H1 (cell line): Measurements from ENCODE around the gene TMBIM6. TPM values are rescaled to one million over a fixed set of nuclear protein-coding genes. Genes with fewer than 3 reads are reported as not detected.

Experiments used
- BRCA1 ChIP-seq: IDR thresholded peaks from 2 replicates; pipeline ENCODE4 v1.6.1; 2012; ENCODE audit warnings: low read depth, low read length, improper control_type of control experiment
- NANOG ChIP-seq: IDR thresholded peaks from 2 replicates; pipeline ENCODE4 v1.6.1; 2011; ENCODE audit warnings: low read length, low read depth, mild to moderate bottlenecking, inconsistent platforms; ENCODE audit not compliant: insufficient read depth, poor library complexity, severe bottlenecking
- NRF1 ChIP-seq: IDR thresholded peaks from 2 replicates; pipeline ENCODE4 v1.6.1; 2011; ENCODE audit warnings: mild to moderate bottlenecking, low read depth, low read length, improper control_type of control experiment
- polyA plus RNA-seq, 7 experiments: library from polyadenylated mRNA; depleted of rRNA in 3 of 7; stranded (reverse) in 5 of 7; unstranded in 2 of 7; fragments of >200 nt in 5 of 7; fragments of 200-250 nt in 2 of 7; gene quantifications; 1 replicate in 5 of 7; 2 replicates in 1 of 7; 4 replicates in 1 of 7; pipeline versions ENCODE4 v1.2.1 to v1.2.3, GENCODE V29; 2011 to 2013; ENCODE audit warnings: missing spikeins in 2 of 7, mixed read lengths in 2 of 7
- total RNA-seq: library from RNA; stranded (reverse); fragmentation: NEBNext Ultra II Directional; extraction: Animal tissue kit (Norgen Biotek cat#: 25700); gene quantifications from 2 replicates; pipeline ENCODE4 v1.2.1, GENCODE V29; 2021
- TF ChIP-seq, protein P1 (sequence below): IDR thresholded peaks from 2 replicates; pipeline ENCODE4 v1.6.1; 2011; ENCODE audit warnings: low read depth, mild to moderate bottlenecking, low read length; ENCODE audit not compliant: insufficient read depth

TMBIM6 gene
- total and polyA plus RNA-seq, 2 of the 8 experiments (the other 6 are each of a cell fraction or from before 2014, with no cell fraction given), result 423 to 556 TPM

DNA sequence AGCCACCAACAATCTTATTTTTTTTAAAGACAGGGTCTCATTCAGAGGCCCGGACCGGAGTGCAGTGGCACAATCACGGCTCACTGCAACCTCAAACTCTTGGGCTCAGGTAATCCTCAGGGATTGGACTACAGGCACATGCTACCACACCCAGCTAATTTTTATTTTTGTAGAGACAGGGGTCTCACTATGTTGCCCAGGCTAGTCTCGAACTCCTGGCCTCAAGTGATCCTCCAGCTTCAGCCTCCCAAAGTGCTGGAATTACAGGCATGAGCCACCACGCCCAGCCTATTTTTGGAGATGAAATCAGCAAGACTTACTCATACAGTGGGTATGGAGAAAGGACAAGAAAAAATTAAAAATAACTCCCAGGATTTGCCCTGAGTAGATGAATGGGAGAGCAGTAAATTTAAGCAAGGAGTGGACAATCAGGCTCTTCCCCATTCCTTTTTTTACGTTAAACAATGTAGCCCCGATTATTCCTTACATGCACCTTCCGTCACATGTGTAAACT lies 47.4 kb upstream of the TMBIM6 start (continued):
- TF ChIP-seq, protein P1, sequence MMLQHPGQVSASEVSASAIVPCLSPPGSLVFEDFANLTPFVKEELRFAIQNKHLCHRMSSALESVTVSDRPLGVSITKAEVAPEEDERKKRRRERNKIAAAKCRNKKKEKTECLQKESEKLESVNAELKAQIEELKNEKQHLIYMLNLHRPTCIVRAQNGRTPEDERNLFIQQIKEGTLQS, result no peak
- TF ChIP-seq BRCA1 (no peak), NRF1 (no peak), NANOG (no peak)
